Skeletal muscle cell (primary cell): ENCODE data around the gene SSH2.

ENCODE experiments used
- DNase-seq: peaks from one replicate; pipeline ENCODE4 v3.0.0-alpha.2; 2010; ENCODE audit warnings: low read depth
- H3K4me3 ChIP-seq: 2 replicates; pipeline ENCODE4 v1.5.1; 2011; ENCODE audit warnings: low read depth, mild to moderate bottlenecking, control low read depth, low read length, moderate library complexity

The SSH2 gene

GRCh38 chr17:29719469-29719868 lies 210.6 kb downstream of the SSH2 start:
- H3K4me3 ChIP-seq: no peak overlapping the region
- no peak for DNase-seq

GRCh38 chr17:29718446-29719039 lies 211.5 kb downstream of the SSH2 start:
- DNase-seq: no peak
- H3K4me3 ChIP-seq: no peak overlapping the region

- H3K4me3 ChIP-seq: no peak overlapping the region
- DNase-seq: no peak
Measured at GRCh38 chr17:29717817-29718216, 212.2 kb downstream of the SSH2 start.

- H3K4me3 ChIP-seq: no peak overlapping the region
- no peak for DNase-seq
Measured at GRCh38 chr17:29716566-29716965, 213.5 kb downstream of the SSH2 start.

GRCh38 chr17:29715680-29716079 lies 214.3 kb downstream of the SSH2 start:
- no peak for DNase-seq
- no peak overlapping the region for H3K4me3 ChIP-seq

GRCh38 chr17:29714146-29714545 lies 215.9 kb downstream of the SSH2 start:
- no peak for DNase-seq
- no peak overlapping the region for H3K4me3 ChIP-seq

- no peak for DNase-seq
- H3K4me3 ChIP-seq: no peak overlapping the region
Measured at GRCh38 chr17:29713626-29714025, 216.4 kb downstream of the SSH2 start.

- DNase-seq: no peak
- H3K4me3 ChIP-seq: no peak overlapping the region
Measured at GRCh38 chr17:29711588-29712385, 218.2 kb downstream of the SSH2 start.

GRCh38 chr17:29710891-29711418 lies 219.1 kb downstream of the SSH2 start:
- DNase-seq: no peak
- no peak overlapping the region for H3K4me3 ChIP-seq

- no peak overlapping the region for H3K4me3 ChIP-seq
- no peak for DNase-seq
Measured at GRCh38 chr17:29710520-29710884, 219.5 kb downstream of the SSH2 start.

GRCh38 chr17:29709866-29710519 lies 220.0 kb downstream of the SSH2 start:
- DNase-seq: no peak
- no peak overlapping the region for H3K4me3 ChIP-seq

- DNase-seq: no peak
- no peak overlapping the region for H3K4me3 ChIP-seq
Measured at GRCh38 chr17:29707212-29707571, 222.8 kb downstream of the SSH2 start.

GRCh38 chr17:29706045-29706431 lies 224.0 kb downstream of the SSH2 start:
- no peak for DNase-seq
- H3K4me3 ChIP-seq: no peak overlapping the region

GRCh38 chr17:29705386-29705785 lies 224.6 kb downstream of the SSH2 start:
- H3K4me3 ChIP-seq: no peak overlapping the region
- no peak for DNase-seq

GRCh38 chr17:29699283-29699682 lies 230.7 kb downstream of the SSH2 start:
- no peak overlapping the region for H3K4me3 ChIP-seq
- DNase-seq: no peak

- no peak for DNase-seq
Measured at GRCh38 chr17:29698837-29699236, 231.2 kb downstream of the SSH2 start.

GRCh38 chr17:29698019-29698777 lies 231.8 kb downstream of the SSH2 start:
- DNase-seq: no peak
- H3K4me3 ChIP-seq: no peak overlapping the region

More at GRCh38 chr17:29698837-29699236, 231.2 kb downstream of the SSH2 start:
- H3K4me3 ChIP-seq: no peak overlapping the region

- DNase-seq: no peak
- no peak overlapping the region for H3K4me3 ChIP-seq
Measured at GRCh38 chr17:29697371-29697770, 232.7 kb downstream of the SSH2 start.

GRCh38 chr17:29694918-29695563 lies 235.0 kb downstream of the SSH2 start:
- DNase-seq: no peak
- no peak overlapping the region for H3K4me3 ChIP-seq
